GM19099 (cell line): ENCODE results near the gene GLS.

Source experiments
- POLR2A ChIP-seq: IDR thresholded peaks from 3 replicates; pipeline ENCODE4 v1.6.1; 2011; ENCODE audit warnings: low read depth; ENCODE audit not compliant: insufficient read length; ENCODE audit errors: extremely low read depth

Gene GLS

DNA sequence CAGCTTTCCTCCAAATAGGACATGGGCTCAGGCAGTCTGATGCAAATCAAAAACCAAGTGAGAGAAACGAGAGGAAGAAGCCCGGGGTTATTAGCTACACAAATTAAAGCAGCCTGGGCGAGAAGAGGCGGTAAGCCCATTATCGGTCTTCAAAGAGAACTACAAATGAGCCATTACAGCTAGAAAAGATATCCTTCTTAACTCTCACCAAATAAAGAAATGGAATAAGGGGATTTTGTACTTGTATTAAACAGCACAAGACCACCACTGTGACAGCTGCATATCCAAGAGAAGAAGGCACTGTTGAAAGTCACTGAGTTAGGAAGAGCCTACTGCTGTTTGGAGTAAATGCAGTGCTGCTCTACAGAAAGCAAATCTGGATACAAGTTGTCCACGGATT lies 100.7 kb downstream of the GLS start:
- no peak for TF ChIP-seq POLR2A

DNA sequence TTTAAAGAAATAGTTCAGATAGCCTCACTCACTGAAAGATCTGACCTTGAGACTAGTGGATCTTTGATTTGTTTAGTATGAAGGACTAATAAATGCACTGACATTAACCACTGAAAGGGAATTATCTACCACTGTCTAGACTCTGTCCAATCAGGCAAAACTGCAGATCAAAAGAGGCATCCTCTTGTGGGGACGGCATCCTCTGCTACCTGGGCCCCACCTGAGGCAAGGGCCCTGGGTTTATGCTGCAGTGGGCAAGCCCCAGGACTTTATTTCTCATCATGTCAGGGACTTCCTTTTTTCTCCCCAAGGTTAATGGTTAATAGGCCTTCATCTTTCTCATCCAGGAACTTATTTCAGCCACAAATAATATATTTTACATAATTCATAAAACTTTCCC lies 101.1 kb downstream of the GLS start:
- peak; percentile 23 for TF ChIP-seq POLR2A

DNA sequence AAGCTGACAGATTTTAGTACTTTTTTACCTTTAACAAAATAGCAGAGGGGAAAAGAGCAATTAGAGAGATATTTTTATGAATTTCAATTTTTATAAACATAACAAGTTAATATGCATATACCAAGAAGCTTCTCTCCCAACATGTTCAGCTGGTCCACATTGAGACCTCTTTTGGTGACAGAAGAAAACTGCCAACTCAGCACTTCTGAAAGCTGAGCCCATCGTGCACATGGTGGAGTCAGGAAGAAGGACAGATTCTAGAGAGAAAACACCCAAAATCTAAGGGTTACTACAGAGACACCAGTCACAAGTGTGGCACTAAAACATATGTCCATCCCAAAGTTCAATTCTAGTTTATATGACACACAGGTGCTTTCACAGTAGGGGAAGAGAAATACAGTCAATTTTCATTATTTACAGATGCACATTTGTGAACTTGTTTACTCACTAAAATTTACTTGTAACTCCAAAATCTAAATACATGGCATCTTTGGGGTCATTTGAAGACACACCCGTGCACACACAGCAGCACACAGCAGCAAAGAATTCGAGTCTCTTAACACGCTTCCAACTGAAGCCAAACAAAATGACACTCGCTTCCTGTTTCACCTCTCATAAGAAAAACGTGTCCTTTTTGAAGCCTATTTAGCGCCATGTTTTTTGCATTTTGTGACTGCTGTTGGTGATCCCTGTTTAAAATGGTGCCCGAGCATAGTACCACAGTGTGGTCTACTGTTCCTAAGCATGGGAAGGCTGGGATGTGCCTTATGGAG lies 101.8 kb downstream of the GLS start:
- peak; percentile 14 for TF ChIP-seq POLR2A

- peak; percentile 12 for TF ChIP-seq POLR2A
Measured at GRCh38 chr2:190984595-190984994, 104.0 kb downstream of the GLS start.

- TF ChIP-seq POLR2A: peak; percentile 23
Measured at GRCh38 chr2:190986221-190986953, 105.8 kb downstream of the GLS start.

DNA sequence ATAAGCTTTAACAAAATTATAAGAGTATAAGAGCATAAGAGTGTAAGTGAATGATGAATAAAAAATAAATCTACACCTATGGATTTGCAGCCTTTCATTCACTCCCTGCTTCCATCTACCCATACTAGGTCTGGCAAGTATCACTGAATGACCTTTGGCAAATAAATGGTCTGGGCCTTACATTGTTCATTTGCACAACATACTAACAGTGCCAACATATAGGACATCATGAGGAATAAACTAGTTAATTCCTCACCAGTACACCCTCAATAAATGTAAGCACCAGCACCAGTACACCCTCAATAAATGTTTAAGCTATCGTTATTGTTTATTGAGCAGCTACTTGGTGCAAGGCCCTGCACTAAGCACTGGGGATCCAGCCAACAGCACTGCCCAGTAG lies 106.5 kb downstream of the GLS start:
- TF ChIP-seq POLR2A: no peak

GRCh38 chr2:190987938-190988337 lies 107.3 kb downstream of the GLS start:
- TF ChIP-seq POLR2A: no peak

DNA sequence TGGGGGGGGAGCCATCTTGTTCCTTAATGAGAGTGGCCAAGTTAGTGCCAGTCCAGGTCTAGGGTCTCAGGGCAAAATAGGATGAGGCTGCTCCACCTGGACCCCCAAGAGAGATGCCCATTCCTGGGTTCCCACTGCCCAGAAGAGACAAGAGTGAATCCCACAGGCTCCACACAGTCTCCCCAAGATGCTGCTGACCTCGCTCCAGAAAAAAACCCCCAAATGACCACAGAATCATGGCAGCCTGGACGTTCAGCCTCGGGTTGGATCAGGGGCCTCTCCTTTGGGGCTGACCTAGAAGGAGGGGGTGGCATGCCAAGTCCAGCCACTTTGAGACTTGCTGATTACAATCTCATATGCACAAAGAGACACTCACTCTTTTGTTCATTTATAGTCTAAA lies 108.3 kb downstream of the GLS start:
- peak; percentile 18 for TF ChIP-seq POLR2A

DNA sequence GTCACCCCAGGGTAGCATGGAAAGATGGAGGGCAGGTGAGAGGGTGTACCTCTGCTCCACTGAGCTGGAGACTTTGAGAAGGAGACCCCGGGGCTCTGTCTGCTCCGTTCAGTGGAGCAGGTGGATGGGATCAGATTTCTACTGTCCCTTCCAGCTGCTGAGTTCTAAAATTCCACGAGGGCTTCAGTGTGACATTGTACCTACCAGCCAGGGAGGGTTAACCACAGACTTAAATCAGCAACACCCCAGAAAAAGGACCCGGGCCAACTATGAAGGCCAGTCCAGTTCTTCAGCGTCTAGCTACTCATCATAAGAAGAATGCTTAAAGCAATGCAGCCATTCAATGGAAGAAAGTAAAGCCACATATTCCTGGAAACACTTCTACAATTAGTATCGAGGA lies 109.5 kb downstream of the GLS start:
- no peak for TF ChIP-seq POLR2A

GRCh38 chr2:190993292-190993643 lies 112.6 kb downstream of the GLS start:
- no peak for TF ChIP-seq POLR2A

DNA sequence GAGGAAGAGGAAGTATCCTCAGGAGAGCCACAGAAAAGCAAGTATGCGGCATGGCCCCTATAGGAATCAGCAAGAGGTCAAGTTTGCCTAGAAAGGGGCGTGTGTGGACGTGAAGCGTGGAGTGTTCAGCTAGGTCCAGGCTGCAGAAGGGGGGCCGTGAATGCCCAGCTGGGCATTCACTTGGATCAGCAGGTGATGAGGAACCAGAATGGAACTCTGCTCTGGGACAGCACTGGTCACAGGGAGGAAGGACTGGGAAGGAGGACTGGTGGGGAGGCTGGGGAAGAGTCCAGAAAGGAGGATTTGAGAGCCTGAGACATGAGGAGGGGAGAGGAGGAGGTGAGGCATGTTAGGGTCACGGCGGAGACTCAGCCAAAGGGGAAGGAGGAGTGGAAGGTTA lies 113.5 kb downstream of the GLS start:
- TF ChIP-seq POLR2A: peak; percentile 35

- TF ChIP-seq POLR2A: peak; percentile 9
Measured at GRCh38 chr2:190995315-190995714, 114.7 kb downstream of the GLS start.

- TF ChIP-seq POLR2A: peak; percentile 25
Measured at GRCh38 chr2:190996338-190996946, 115.8 kb downstream of the GLS start.

- TF ChIP-seq POLR2A: peak; percentile 31
Measured at GRCh38 chr2:190996947-190997346, 116.3 kb downstream of the GLS start.

GRCh38 chr2:190997526-190998113 lies 117.0 kb downstream of the GLS start:
- peak; percentile 26 for TF ChIP-seq POLR2A
